H1 (cell line): ENCODE data around the gene PRODH2. TPM values are rescaled to one million over a fixed set of nuclear protein-coding genes. Genes with fewer than 3 reads are reported as not detected.

ENCODE experiments used
- CTCF ChIA-PET: fragments of 300-600 bp; sonication (Branson Sonifier 250); formaldehyde crosslinking; loops from one replicate; lab custom pipeline; 2021; ENCODE audit not compliant: partially characterized antibody; lab: Charles Lee
- POLR2A ChIA-PET: fragments of 300-600 bp; sonication (Branson Sonifier 250); formaldehyde crosslinking; loops from one replicate; lab custom pipeline; 2021; ENCODE audit warnings: inconsistent platforms; ENCODE audit not compliant: partially characterized antibody; lab: Charles Lee
- DNase-seq, 2 experiments: peaks; one replicate each; pipeline versions ENCODE4 v3.0.0 to v3.0.0-alpha.2; 2010 to 2022; ENCODE audit warnings: low spot score in 2 of 2, low read depth in 1 of 2, mixed read lengths in 1 of 2
- FAIRE-seq: peaks from 2 replicates; lab custom pipeline; 2011; peaks lifted over from hg19 to GRCh38; lab: Jason Lieb, UNC
- H2AFZ ChIP-seq: 2 replicates; pipeline ENCODE4 v1.8.1; 2012; ENCODE audit warnings: low read length, inconsistent platforms
- H2AK5ac ChIP-seq: 2 replicates; pipeline ENCODE4 v1.6.1; 2013; ENCODE audit warnings: low read depth, low read length
- H2BK120ac ChIP-seq: replicated peaks from 2 replicates; pipeline ENCODE3; 2013; ENCODE audit warnings: low read depth, low read length, inconsistent platforms
- H2BK12ac ChIP-seq: 2 replicates; pipeline ENCODE4 v1.6.1; 2013; ENCODE audit warnings: low read depth, low read length
- H2BK15ac ChIP-seq: 2 replicates; pipeline ENCODE4 v1.6.1; 2013; ENCODE audit warnings: low read length
- H2BK20ac ChIP-seq: 2 replicates; pipeline ENCODE4 v1.6.1; 2013; ENCODE audit warnings: low read length
- H2BK5ac ChIP-seq: 2 replicates; pipeline ENCODE4 v1.6.1; 2013; ENCODE audit warnings: low read depth, low read length
- H3K14ac ChIP-seq: 2 replicates; pipeline ENCODE4 v1.6.1; 2013; ENCODE audit warnings: inconsistent platforms; ENCODE audit not compliant: insufficient read length
- H3K18ac ChIP-seq: 2 replicates; pipeline ENCODE4 v1.6.1; 2013; ENCODE audit warnings: low read length; ENCODE audit errors: extremely low read depth
- H3K23ac ChIP-seq: 2 replicates; pipeline ENCODE4 v1.6.1; 2013; ENCODE audit warnings: inconsistent platforms; ENCODE audit not compliant: insufficient read length
- H3K23me2 ChIP-seq: 2 replicates; pipeline ENCODE4 v1.6.1; 2013; ENCODE audit warnings: low read depth, low read length
- H3K27ac ChIP-seq: 2 replicates; pipeline ENCODE4 v1.6.1; 2011; ENCODE audit warnings: low read depth, low read length, inconsistent platforms
- H3K27me3 ChIP-seq, 4 experiments: replicated peaks in 1 of 4; 1 replicate in 1 of 4; 2 replicates in 3 of 4; pipeline versions ENCODE4 v1.6.1 to v1.8.1; 2011 to 2013; ENCODE audit warnings: low read length in 3 of 4, mild to moderate bottlenecking in 3 of 4, inconsistent platforms in 2 of 4, mixed read lengths in 2 of 4, moderate library complexity in 1 of 4; ENCODE audit not compliant: control insufficient read depth in 3 of 4, insufficient read depth in 3 of 4; ENCODE audit errors: extremely low read depth in 1 of 4
- H3K36me3 ChIP-seq, 4 experiments: 2 replicates each; pipeline versions ENCODE4 v1.6.1 to v1.8.1; 2011 to 2013; ENCODE audit warnings: mild to moderate bottlenecking in 4 of 4, low read length in 3 of 4, moderate library complexity in 2 of 4, control low read depth in 1 of 4, inconsistent platforms in 1 of 4; ENCODE audit not compliant: insufficient read depth in 4 of 4, control insufficient read depth in 2 of 4
- H3K4ac ChIP-seq: replicated peaks from 2 replicates; pipeline ENCODE3; 2013; ENCODE audit warnings: low read length, low read depth, mixed read lengths, inconsistent platforms; ENCODE audit not compliant: insufficient read length
- H3K4me1 ChIP-seq, 4 experiments: replicated peaks in 1 of 4; 1 replicate in 1 of 4; 2 replicates in 3 of 4; pipeline versions ENCODE4 v1.6.1 to v1.8.1; 2011 to 2013; ENCODE audit warnings: low read length in 3 of 4, inconsistent platforms in 2 of 4, mixed read lengths in 1 of 4; ENCODE audit not compliant: insufficient read depth in 4 of 4, control insufficient read depth in 3 of 4
- H3K4me2 ChIP-seq, 2 experiments: 2 replicates each; pipeline versions ENCODE4 v1.6.1 to v1.8.1; 2011 to 2013; ENCODE audit warnings: low read depth in 2 of 2, low read length in 2 of 2, control low read depth in 1 of 2, inconsistent platforms in 1 of 2, mild to moderate bottlenecking in 1 of 2; ENCODE audit not compliant: insufficient read depth in 1 of 2
- H3K4me3 ChIP-seq, 4 experiments: fragments of 200-600, 300-600 bp in 1 of 4; sonication (generic), shearing (Covaris generic), sonication (Bioruptor Twin) in 1 of 4; 2 replicates each; pipeline versions ENCODE4 v1.5.1 to v1.8.1; 2011 to 2016; ENCODE audit warnings: low read length in 4 of 4, low read depth in 3 of 4, control low read depth in 2 of 4, inconsistent platforms in 2 of 4, mild to moderate bottlenecking in 2 of 4, mixed read lengths in 1 of 4, moderate library complexity in 1 of 4; ENCODE audit not compliant: insufficient read depth in 2 of 4; ENCODE audit errors: extremely low read depth in 1 of 4
- H3K56ac ChIP-seq: replicated peaks from 2 replicates; pipeline ENCODE3; 2013; ENCODE audit warnings: low read depth, mild to moderate bottlenecking, mixed read lengths, low read length, inconsistent platforms; ENCODE audit not compliant: insufficient read length
- H3K79me1 ChIP-seq: 2 replicates; pipeline ENCODE4 v1.6.1; 2013; ENCODE audit warnings: low read depth, low read length, control low read depth
- H3K79me2 ChIP-seq, 2 experiments: 2 replicates each; pipeline versions ENCODE4 v1.6.1 to v1.8.1; 2012 to 2013; ENCODE audit warnings: low read length in 2 of 2, mild to moderate bottlenecking in 2 of 2, inconsistent platforms in 1 of 2; ENCODE audit not compliant: insufficient read depth in 2 of 2, control insufficient read depth in 1 of 2
- H3K9ac ChIP-seq, 4 experiments: replicated peaks in 1 of 4; 1 replicate in 1 of 4; 2 replicates in 3 of 4; pipeline versions ENCODE4 v1.6.1 to v1.8.1; 2011 to 2013; ENCODE audit warnings: low read depth in 3 of 4, low read length in 3 of 4, control low read depth in 2 of 4, mild to moderate bottlenecking in 2 of 4, moderate library complexity in 2 of 4, inconsistent platforms in 1 of 4; ENCODE audit errors: extremely low read depth in 1 of 4
- H3K9me3 ChIP-seq, 2 experiments: 2 replicates each; pipeline versions ENCODE4 v1.6.1 to v1.8.1; 2012 to 2013; ENCODE audit warnings: mild to moderate bottlenecking in 2 of 2, moderate library complexity in 2 of 2, control low read depth in 1 of 2, inconsistent platforms in 1 of 2, low read depth in 1 of 2, low read length in 1 of 2, mixed read lengths in 1 of 2; ENCODE audit not compliant: insufficient read depth in 2 of 2
- H4K20me1 ChIP-seq, 2 experiments: replicated peaks in 1 of 2; 2 replicates each; pipeline versions ENCODE3 to v1.8.1; 2011 to 2013; ENCODE audit warnings: inconsistent platforms in 2 of 2, low read length in 2 of 2, mild to moderate bottlenecking in 1 of 2; ENCODE audit not compliant: insufficient read depth in 2 of 2, control insufficient read depth in 1 of 2
- H4K5ac ChIP-seq: 2 replicates; pipeline ENCODE4 v1.6.1; 2013; ENCODE audit warnings: low read length, low read depth, mixed read lengths, inconsistent platforms; ENCODE audit not compliant: insufficient read length
- H4K8ac ChIP-seq: 2 replicates; pipeline ENCODE4 v1.8.0; 2013; ENCODE audit warnings: mild to moderate bottlenecking, moderate library complexity, low read length, inconsistent platforms; ENCODE audit not compliant: insufficient read depth; ENCODE audit errors: extremely low read depth
- H4K91ac ChIP-seq: replicated peaks from 2 replicates; pipeline ENCODE3; 2013; ENCODE audit warnings: low read length, mixed read lengths, inconsistent platforms; ENCODE audit not compliant: insufficient read length
- CBX8 ChIP-seq: fragments of 300-800, 300-1000 bp; sonication (generic); IDR thresholded peaks from 2 replicates; pipeline ENCODE4 v1.7.1; 2016; ENCODE audit warnings: low read depth, low read length, borderline replicate concordance
- KDM4A ChIP-seq: IDR thresholded peaks from one replicate; pipeline ENCODE4 v1.7.1; 2012; ENCODE audit warnings: low read depth, mild to moderate bottlenecking, moderate library complexity, low read length, inconsistent platforms; ENCODE audit not compliant: severe bottlenecking
- POU5F1 ChIP-seq: IDR thresholded peaks from 2 replicates; pipeline ENCODE4 v1.6.1; 2011; ENCODE audit warnings: low read depth, mild to moderate bottlenecking, low read length, moderate library complexity
- SUZ12 ChIP-seq: fragments of 200-600 bp; sonication (generic); IDR thresholded peaks from 2 replicates; pipeline ENCODE4 v1.6.1; 2012; ENCODE audit warnings: mild to moderate bottlenecking, inconsistent platforms, low read length, moderate library complexity, mixed read lengths
- YY1 ChIP-seq: IDR thresholded peaks from 2 replicates; pipeline ENCODE4 v1.6.1; 2011; ENCODE audit warnings: low read depth, mild to moderate bottlenecking, low read length
- ZNF274 ChIP-seq: IDR thresholded peaks from 2 replicates; pipeline ENCODE4 v1.7.0; 2012; ENCODE audit warnings: low read length, borderline replicate concordance; ENCODE audit errors: extremely low read depth
- WGBS, 2 experiments: shearing (Covaris generic) in 1 of 2; methylation state at CpG; one replicate each; pipeline versions ENCODE4 v1.1.6 to v1.1.7; 2013 to 2015; ENCODE audit warnings: low lambda C conversion rate in 2 of 2, mixed read lengths in 2 of 2, inconsistent platforms in 1 of 2, low coverage in 1 of 2, missing lambda C conversion rate in 1 of 2; ENCODE audit not compliant: insufficient replicate concordance in 2 of 2, insufficient coverage in 1 of 2, insufficient read length in 1 of 2; ENCODE audit errors: extremely low coverage in 1 of 2, missing lambda C conversion rate in 1 of 2; 5-methylcytosine and 5-hydroxymethylcytosine counted together
- polyA plus RNA-seq, 7 experiments: library from polyadenylated mRNA; depleted of rRNA in 3 of 7; stranded (reverse) in 5 of 7; unstranded in 2 of 7; fragments of >200 nt in 5 of 7; fragments of 200-250 nt in 2 of 7; gene quantifications; 1 replicate in 5 of 7; 2 replicates in 1 of 7; 4 replicates in 1 of 7; pipeline versions ENCODE4 v1.2.1 to v1.2.3, GENCODE V29; 2011 to 2013; ENCODE audit warnings: missing spikeins in 2 of 7, mixed read lengths in 2 of 7
- total RNA-seq: library from RNA; stranded (reverse); fragmentation: NEBNext Ultra II Directional; extraction: Animal tissue kit (Norgen Biotek cat#: 25700); gene quantifications from 2 replicates; pipeline ENCODE4 v1.2.1, GENCODE V29; 2021
- TF ChIP-seq, protein P1 (sequence below): IDR thresholded peaks from 2 replicates; pipeline ENCODE4 v1.6.1; 2011; ENCODE audit warnings: low read depth, mild to moderate bottlenecking, low read length; ENCODE audit not compliant: insufficient read depth

PRODH2 gene
- total and polyA plus RNA-seq, 2 of the 8 experiments (the other 6 are each of a cell fraction or from before 2014, with no cell fraction given) = not detected

- Histone ChIP-seq H3K27ac (no peak overlapping the region), H3K14ac (no peak overlapping the region), H3K4me1 (peaks cover 0 to 33% (median 21%) of the 10 kb centered on the region in 4 experiments; a peak in 6 of 7 replicates), H4K91ac (no peak overlapping the region), H4K8ac (no peak overlapping the region), H2BK5ac (no peak overlapping the region), H2BK20ac (no peak overlapping the region), H2BK120ac (no peak overlapping the region), H2AFZ (no peak overlapping the region), H2BK15ac (no peak overlapping the region), H3K23me2 (peaks cover 12% of the 10 kb centered on the region), H3K79me2 (no peaks in the 10 kb centered on the region), H3K4me2 (no peak overlapping the region), H3K23ac (no peak overlapping the region), H3K36me3 (no peaks in the 10 kb centered on the region), H3K9ac (no peak overlapping the region), H4K5ac (no peak overlapping the region), H3K9me3 (no peaks in the 10 kb centered on the region), H3K18ac (no peak overlapping the region), H4K20me1 (peaks cover 0 to 7% of the 10 kb centered on the region in 2 experiments), H3K27me3 (peaks cover 0 to 9% (median 7%) of the 10 kb centered on the region in 4 experiments; a peak in 3 of 7 replicates), H3K4ac (no peak overlapping the region), H3K79me1 (no peaks in the 10 kb centered on the region; the same call in 1 of the 2 replicates), H2BK12ac (no peak overlapping the region), H3K4me3 (no peak overlapping the region), H3K56ac (no peak overlapping the region), H2AK5ac (no peak overlapping the region)
- WGBS, 2 experiments = 88% methylated on average over 16 of the region's 16 CpGs; no CpG with 5 or more reads in 1 of the 2 experiments
- DNase-seq = no peak
- no peak for FAIRE-seq
- ChIA-PET CTCF (interaction anchor here (1.5 kb wide), 1 partner anchor 32 kb away, joined by 4 read pairs; the partner anchor contains the start of gene LIN37), POLR2A (no interaction called here)
- TF ChIP-seq POU5F1 (no peak), ZNF274 (no peak), SUZ12 (no peak), CBX8 (no peak), KDM4A (no peak), YY1 (no peak)
- TF ChIP-seq, protein P1, sequence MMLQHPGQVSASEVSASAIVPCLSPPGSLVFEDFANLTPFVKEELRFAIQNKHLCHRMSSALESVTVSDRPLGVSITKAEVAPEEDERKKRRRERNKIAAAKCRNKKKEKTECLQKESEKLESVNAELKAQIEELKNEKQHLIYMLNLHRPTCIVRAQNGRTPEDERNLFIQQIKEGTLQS = no peak
Observed at GRCh38 chr19:35780058-35780457, 32.6 kb downstream of the PRODH2 start.
